ENCODE measurements around the gene SEC14L2.
"Not testable (repeated sequence)": the region's sequence is repeated elsewhere in the genome, so short reads cannot be mapped to it uniquely, and the experiment has no call there.

SEC14L2 gene

DNA sequence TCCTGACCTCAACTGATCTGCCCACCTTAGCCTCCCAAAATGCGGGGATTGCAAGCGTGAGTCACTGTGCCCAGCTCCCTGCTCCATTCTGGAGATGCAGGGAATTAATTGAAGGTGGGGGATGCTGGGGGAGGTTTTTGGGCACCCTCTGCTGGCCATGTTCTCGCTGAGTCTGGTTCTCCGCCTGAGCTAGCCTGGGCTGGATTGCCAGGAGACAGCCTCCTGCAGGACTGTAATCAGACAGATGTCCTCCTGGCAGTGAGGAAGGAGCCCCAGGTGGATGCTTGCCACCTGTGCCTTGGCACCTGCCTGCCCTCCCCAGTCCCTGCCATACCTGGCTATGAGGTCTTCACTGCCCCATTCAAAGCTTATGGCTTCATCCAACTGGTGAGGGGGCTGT is 34.1 kb downstream of the SEC14L2 start:
- DNase-seq = no peak

DNA sequence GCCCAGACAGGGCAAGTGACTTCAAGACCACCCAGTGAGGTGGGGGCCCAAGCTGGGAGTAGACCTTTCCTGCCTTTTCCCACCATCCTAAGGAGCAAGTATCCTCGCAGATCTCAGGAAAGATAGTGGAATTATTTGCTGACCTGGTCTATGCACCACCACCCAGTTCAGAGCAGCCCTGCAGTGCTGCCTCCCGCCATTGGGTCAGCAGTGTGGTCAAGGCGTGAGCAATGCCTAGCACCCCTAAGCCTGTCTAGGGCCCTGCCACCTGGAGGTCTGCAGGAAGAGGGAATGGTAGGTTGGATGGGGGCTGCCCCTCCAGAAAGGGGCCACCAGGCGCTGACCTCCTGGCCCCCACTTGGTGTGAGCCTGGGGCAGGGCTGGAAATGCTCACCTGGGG is 35.3 kb downstream of the SEC14L2 start:
- DNase-seq = no peak

DNA sequence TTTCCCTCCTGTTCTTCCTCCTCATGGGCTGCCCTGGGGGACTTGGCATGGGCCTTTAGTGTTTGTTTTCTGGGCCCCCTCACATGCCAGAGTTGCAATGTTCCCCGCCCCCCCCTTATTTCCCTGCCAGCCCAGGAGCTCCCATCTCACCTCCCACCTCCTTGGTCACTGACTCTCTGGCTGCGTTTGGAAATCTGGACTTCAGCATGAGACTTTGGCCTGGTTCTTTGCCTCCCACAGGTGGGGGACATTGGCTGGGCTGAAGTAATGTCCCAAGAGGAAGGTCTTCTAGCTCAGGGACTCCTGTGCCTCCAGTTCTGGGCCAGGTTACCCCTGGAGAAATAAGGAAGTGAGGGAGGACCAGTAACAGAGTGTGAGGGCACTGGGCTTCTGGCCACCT is 35.7 kb downstream of the SEC14L2 start:
- no peak for DNase-seq

- DNase-seq = no peak
Measured at GRCh38 chr22:30433227-30433626, 36.4 kb downstream of the SEC14L2 start.

GRCh38 chr22:30433773-30434172 is 37.0 kb downstream of the SEC14L2 start:
- no peak for DNase-seq

- DNase-seq = no peak
Measured at GRCh38 chr22:30434843-30435242, 38.0 kb downstream of the SEC14L2 start.

- peak; percentile 77 for DNase-seq
Measured at GRCh38 chr22:30435674-30436126, 38.9 kb downstream of the SEC14L2 start.

DNA sequence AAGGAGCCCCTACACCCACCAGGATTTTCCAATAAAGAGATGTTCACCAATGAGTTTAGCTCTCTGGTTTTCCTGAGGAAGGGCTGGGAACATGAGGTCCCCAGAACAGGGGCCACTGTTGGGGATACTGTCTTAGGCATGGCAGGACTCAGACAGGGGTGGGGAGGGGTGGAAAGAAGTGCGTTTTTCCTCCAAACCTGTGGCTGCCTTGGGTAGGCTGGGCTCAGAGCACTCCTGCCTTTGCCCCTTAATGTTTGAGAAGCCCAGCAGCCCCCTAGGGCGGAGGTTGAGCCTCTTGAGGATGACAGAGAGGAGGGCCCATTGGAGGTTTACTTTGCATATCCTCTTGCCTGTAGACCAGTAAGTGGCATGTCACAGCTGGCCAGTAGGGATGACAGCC is 39.4 kb downstream of the SEC14L2 start:
- DNase-seq = no peak

DNA sequence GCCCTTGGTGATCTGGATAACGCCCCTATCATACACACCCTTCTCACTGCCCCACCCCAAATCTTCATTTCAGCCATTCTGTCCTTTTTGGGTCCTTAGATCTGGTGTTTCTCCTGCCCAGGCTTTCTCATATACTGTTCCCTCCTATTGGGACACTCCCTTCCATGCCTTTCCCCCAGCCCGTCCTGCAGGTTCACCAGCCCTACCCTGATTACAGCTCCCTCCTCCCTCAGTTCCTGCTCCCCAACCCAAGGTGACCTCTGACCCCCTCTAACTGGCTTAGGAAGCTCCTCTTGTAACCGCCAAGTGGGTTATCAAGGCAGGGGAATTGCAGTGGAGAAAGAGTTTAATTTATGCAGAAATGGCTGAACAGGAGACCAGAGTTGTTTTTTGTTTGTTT is 41.7 kb downstream of the SEC14L2 start:
- no peak for DNase-seq

- no peak for DNase-seq
Measured at GRCh38 chr22:30439226-30439625, 42.4 kb downstream of the SEC14L2 start.

- DNase-seq = no peak
Measured at GRCh38 chr22:30439836-30440235, 43.0 kb downstream of the SEC14L2 start.

GRCh38 chr22:30441088-30441487 is 44.3 kb downstream of the SEC14L2 start:
- no peak for DNase-seq

DNA sequence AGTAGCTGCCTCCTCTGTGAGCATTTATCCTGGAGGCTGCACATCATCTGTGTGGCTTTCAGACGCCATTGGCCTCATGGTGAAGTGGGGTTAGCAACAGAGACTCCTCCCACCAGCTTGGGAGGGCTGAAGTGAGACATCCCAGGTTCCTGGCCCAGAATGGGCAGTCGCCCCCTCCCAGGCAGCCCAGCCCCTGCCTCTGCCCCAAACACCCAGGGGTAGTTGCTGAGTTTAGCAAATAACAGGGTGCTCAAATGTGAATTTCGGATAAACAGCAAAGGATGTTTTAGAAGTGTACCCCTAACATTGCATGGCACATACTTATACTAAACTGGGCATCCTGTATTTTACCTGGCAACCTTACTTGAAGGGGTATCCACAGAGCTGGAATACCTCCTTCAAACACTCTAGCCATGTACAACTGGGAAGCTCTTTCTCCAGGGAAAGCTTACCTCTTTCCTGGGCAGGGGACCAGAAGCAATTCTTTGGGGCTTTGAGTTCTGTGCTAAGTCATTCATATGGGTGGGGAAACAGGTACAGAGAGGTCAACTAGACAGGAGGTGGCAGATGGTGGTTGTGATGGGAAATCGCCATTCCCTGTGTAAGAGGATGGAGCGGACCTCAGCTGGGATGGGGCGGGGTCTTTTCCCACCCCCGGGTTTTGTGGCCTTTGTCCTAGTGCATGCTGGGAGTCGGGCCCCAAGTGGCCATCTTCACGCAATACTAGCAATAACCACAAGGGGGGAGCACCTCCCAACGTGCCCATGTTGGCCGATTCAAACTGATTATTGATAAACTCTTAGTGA is 48.0 kb downstream of the SEC14L2 start:
- peak; percentile 79 for DNase-seq

DNA sequence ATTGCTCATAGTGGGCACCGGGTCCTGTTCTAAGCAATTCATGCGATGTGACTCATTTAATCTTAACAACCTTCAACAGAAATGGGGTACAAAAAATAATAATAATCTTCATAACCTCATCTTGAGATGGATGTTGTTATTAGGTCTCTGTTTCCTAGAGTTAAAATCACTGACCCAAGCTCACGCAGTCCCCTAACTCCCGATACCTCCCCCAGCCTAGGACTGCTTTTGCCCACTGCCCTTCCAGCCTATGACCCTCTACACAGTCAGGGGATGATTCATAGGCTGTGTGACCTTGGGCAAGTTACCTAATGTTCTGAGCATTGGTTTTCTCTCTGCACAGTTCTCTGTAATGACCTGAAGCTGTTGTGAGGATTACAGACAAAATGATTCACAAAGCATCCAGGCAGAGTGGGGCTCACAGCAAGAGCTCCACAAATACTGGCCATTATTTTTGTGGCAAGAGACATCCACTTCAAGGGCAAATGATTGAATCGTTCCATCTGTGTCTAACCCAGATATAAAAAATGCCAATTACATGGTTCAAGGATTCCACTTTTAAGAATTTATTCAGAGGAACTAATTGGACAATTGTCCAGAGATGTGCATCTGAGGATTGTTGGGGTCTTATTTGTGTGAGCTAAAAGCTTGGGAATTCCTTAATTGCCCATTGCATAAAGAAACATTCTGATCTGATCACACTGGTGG is 48.8 kb downstream of the SEC14L2 start:
- no peak for DNase-seq

DNA sequence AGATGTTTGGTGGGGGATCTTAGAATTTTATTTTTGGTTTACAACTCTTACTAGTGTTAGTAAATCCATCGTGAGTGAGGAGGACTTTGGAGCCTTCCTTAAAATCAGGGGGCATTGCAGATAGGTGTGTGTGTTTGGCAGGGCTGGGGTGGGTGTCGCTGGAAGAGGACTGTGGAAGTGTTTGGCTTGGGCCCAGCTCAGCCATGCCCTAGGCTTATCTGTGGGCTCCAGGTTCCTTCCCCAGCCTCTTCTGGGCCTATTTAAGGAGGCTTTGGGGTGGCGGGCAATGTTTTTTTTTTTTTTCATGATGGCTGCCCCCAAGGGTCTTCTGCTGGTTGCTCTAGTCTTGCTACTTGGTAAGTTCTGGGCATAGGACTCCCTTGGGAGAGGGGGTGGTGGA is 50.8 kb downstream of the SEC14L2 start:
- DNase-seq = no peak

DNA sequence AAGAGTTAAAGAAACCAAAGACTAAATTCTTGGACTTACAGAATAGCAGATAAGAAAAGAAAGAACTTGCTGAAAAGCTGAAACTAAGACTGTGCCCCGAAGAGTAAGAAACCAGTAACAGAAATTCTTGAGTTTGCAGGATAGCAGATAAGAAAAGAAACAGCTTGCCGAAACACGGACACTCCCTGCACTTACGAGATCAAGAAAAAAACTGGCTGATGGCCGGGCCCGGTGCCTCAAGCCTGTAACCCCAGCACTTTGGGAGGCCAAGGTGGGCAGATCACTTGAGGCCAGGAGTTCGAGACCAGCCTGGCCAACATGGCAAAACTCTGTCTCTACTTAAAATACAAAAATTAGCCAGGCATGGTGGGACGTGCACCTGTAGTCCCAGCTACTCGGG is 54.7 kb downstream of the SEC14L2 start:
- DNase-seq = not testable (repeated sequence)

GRCh38 chr22:30452861-30453260 is 56.0 kb downstream of the SEC14L2 start:
- DNase-seq = no peak

- peak; percentile 42 for DNase-seq
Measured at GRCh38 chr22:30453731-30454510, 57.1 kb downstream of the SEC14L2 start.

DNA sequence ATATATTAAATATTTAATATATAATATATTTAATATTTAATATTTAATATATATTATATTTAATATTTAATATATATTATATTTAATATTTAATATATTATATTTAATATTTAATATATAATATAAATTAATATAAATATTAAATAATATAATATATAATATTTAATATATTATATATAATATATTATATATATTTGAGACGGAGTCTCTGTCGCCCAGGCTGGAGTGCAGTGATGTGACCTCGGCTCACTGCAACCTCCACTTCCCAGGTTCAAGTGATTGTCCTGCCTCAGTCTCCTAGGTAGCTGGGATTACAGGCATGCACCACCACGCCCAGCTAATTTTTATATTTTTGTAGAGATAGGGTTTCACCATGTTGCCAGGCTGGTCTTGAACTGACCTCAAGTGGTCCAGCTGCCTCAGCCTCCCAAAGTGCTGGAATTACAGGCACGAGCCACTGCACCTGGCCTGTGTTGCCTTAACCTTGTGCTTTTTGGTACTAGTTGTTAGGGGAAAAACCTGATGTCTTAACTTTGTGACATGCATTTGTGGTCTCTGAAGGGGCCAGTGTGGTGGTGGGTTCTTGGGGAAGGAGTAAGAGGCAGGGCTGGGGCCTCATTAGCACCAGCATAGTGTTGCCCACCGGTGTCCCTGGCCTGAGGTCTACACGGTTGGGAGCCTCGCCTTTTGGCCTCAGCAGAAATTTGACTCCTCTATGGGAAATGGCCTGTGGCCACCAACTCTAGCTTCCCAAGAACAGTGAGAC is 58.4 kb downstream of the SEC14L2 start:
- DNase-seq = no peak

GRCh38 chr22:30457981-30458380 is 61.2 kb downstream of the SEC14L2 start:
- DNase-seq = no peak

- peak; percentile 35 for DNase-seq
Measured at GRCh38 chr22:30459181-30460052, 62.6 kb downstream of the SEC14L2 start.

GRCh38 chr22:30460147-30460546 is 63.3 kb downstream of the SEC14L2 start:
- no peak for DNase-seq

Data from stimulated activated CD8-positive, alpha-beta memory T cell treated with anti-CD3 and anti-CD28 coated beads, Interleukin-4, amount 100 ng/mL, for 48 hours (primary cell).